ENCODE measurements around the gene TCEAL1. TPM values are rescaled to one million over a fixed set of nuclear protein-coding genes. Genes with fewer than 3 reads are reported as not detected.
"Not testable (repeated sequence)": the region's sequence is repeated elsewhere in the genome, so short reads cannot be mapped to it uniquely, and the experiment has no call there.

The TCEAL1 gene
- total RNA-seq, 2 donors from 2014 or later, result 39.1 to 48.2 TPM

DNA sequence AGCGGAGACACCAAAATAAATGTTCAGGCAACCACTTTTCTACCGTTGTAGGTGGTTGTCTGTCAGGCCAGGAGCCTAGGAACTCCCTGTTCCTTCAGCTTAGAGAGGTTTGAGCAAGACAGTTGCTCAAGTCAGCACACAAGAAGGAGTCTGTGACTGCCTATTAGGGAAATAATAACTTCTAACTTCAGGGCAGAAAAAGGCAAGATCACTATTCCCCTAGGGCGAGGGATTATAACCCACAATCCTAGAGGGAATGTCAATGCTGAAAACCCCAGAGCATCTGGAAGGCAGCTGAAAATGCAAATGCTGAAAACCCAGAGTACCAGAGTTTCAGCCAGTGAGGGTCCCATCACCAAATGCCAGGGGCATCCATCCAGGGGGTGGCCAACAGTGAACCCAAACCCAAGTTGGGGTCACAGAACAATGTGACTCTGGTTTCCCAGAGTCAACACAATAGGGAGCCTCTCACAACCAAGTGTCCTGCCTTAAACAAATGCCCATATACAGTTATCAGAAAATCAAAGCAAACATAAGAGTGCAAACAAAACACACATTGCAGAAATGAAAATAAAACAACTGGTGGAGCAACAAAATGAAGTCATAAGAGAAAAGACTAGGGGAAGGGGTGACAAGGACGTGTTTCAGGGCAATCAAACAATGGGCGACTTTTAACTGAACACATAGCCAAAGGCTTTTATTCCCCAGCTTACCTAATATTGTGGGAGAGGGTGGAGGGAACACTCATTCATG lies 30.1 kb downstream of the TCEAL1 start:
- H3K27me3 ChIP-seq, result no peaks in the 10 kb centered on the region
- no peaks in the 10 kb centered on the region for H3K4me1 ChIP-seq
- no peaks in the 10 kb centered on the region for H3K36me3 ChIP-seq
- H3K4me3 ChIP-seq, result no peak overlapping the region
- no peak overlapping the region for H3K27ac ChIP-seq
- TF ChIP-seq, protein P1, sequence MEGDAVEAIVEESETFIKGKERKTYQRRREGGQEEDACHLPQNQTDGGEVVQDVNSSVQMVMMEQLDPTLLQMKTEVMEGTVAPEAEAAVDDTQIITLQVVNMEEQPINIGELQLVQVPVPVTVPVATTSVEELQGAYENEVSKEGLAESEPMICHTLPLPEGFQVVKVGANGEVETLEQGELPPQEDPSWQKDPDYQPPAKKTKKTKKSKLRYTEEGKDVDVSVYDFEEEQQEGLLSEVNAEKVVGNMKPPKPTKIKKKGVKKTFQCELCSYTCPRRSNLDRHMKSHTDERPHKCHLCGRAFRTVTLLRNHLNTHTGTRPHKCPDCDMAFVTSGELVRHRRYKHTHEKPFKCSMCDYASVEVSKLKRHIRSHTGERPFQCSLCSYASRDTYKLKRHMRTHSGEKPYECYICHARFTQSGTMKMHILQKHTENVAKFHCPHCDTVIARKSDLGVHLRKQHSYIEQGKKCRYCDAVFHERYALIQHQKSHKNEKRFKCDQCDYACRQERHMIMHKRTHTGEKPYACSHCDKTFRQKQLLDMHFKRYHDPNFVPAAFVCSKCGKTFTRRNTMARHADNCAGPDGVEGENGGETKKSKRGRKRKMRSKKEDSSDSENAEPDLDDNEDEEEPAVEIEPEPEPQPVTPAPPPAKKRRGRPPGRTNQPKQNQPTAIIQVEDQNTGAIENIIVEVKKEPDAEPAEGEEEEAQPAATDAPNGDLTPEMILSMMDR (IDR thresholded peaks at IDR 0.05), result no peak
- DNase-seq (ENCODE audit: low spot score), result no peak
- H3K9me3 ChIP-seq, result no peaks in the 10 kb centered on the region

DNA sequence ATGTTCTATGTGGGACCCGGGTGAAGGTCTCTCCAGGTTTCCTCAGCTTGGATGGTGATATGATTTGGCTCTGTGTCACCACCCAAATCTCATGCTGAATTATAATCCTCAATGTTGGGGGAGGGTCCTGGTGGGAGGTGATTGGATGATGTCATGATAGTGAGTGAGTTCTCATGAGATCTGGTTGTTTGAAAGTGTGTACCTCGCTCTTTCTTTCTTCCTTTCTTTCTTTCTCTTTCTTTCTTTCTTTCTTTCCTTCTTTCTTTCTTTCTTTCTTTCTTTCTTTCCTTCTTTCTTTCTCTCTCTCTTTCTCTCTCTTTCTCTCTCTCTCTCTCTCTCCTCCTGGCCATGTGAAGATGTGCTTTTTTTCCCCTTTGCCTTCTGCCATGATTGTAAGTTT lies 30.7 kb downstream of the TCEAL1 start:
- H3K9me3 ChIP-seq; DNase-seq (ENCODE audit: low spot score); H3K27ac ChIP-seq; H3K36me3 ChIP-seq; H3K4me3 ChIP-seq; H3K4me1 ChIP-seq; H3K27me3 ChIP-seq: not testable (repeated sequence)

- no peaks in the 10 kb centered on the region for H3K36me3 ChIP-seq
- H3K27me3 ChIP-seq, result no peaks in the 10 kb centered on the region
- H3K4me1 ChIP-seq, result no peaks in the 10 kb centered on the region
- TF ChIP-seq, protein P1 (IDR thresholded peaks at IDR 0.05), result no peak
- no peaks in the 10 kb centered on the region for H3K9me3 ChIP-seq
- H3K27ac ChIP-seq, result no peak overlapping the region
- no peak for DNase-seq (ENCODE audit: low spot score)
- no peak overlapping the region for H3K4me3 ChIP-seq
These were observed 35.4 kb downstream of the TCEAL1 start for GRCh38 chrX:103663981-103664762.

- Histone ChIP-seq H3K9me3 (no peaks in the 10 kb centered on the region), H3K4me3 (no peak overlapping the region), H3K4me1 (no peaks in the 10 kb centered on the region), H3K27me3 (no peaks in the 10 kb centered on the region), H3K36me3 (no peaks in the 10 kb centered on the region), H3K27ac (no peak overlapping the region)
- no peak for DNase-seq (ENCODE audit: low spot score)
- TF ChIP-seq, protein P1 (IDR thresholded peaks at IDR 0.05), result no peak
These were observed 37.7 kb downstream of the TCEAL1 start for GRCh38 chrX:103666202-103667107.

DNA sequence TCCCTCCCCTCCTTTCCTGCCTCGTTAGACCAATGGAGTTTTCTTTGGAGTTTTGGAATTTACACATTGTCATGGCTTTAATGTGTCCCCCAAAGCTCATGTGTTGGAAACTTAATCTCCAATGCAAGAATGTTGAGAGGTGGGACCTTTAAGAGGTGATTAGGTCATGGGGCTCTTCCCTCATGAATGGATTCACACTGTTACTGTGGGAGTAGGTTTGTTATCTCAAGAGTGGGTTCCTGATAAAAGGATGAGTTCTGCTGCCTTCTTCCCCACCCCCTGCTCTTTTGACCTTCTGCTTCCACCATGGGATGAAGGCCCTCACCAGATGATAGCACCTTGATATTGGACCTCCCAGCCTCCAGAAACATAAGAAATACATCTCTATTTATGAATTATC lies 41.0 kb downstream of the TCEAL1 start:
- no peak for DNase-seq (ENCODE audit: low spot score)
- TF ChIP-seq, protein P1 (IDR thresholded peaks at IDR 0.05), result no peak
- Histone ChIP-seq H3K27me3 (no peaks in the 10 kb centered on the region), H3K4me3 (no peak overlapping the region), H3K27ac (no peak overlapping the region), H3K9me3 (no peaks in the 10 kb centered on the region), H3K4me1 (no peaks in the 10 kb centered on the region), H3K36me3 (no peaks in the 10 kb centered on the region)
